ENCODE data around the gene SLC27A5. TPM values are rescaled to one million over a fixed set of nuclear protein-coding genes. Genes with fewer than 3 reads are reported as not detected.

SLC27A5 gene
- total RNA-seq (2014; rRNA removed; shearing (Covaris generic); ENCODE audit: low replicate concordance): 1.2 and 10.0 TPM in 2 replicates

- Histone ChIP-seq H3K9me3 (ENCODE audit: low read length) (peaks cover 4% of the 10 kb centered on the region; the same call in 1 of the 2 replicates), H3K4me3 (ENCODE audit: low read length) (no peak within 1 kb of the TSS), H2AFZ (ENCODE audit: low read length) (no peak within 1 kb of the TSS), H4K20me1 (ENCODE audit: insufficient read depth, low read depth, low read length) (no peaks in the 10 kb centered on the region), H3K27me3 (ENCODE audit: low read length) (no peaks in the 10 kb centered on the region), H3K4me2 (ENCODE audit: low read depth, low read length, poor library complexity, severe bottlenecking) (no peak within 1 kb of the TSS), H3K4me1 (ENCODE audit: low read length) (peaks cover 22% of the 10 kb centered on the region), H3K36me3 (ENCODE audit: insufficient read depth, low read length) (no peaks in the 10 kb centered on the region), H3K9me2 (replicated peaks; ENCODE audit: insufficient read depth, low read length) (no peaks in the 10 kb centered on the region), H3K9ac (ENCODE audit: low read length) (no peak within 1 kb of the TSS), H3K27ac (ENCODE audit: low read length) (no peak within 1 kb of the TSS), H3K79me2 (ENCODE audit: low read length) (peaks cover 21% of the 10 kb centered on the region)
- DNase-seq: no peak
These were observed at the start of gene SLC27A5 for GRCh38 chr19:58511353-58512208. TSS of gene SLC27A5 (minus strand) at chr19:58511992. CDS start at chr19:58511955, 37 bp downstream.

- peak; percentile 54 for DNase-seq
- no peaks in the 10 kb centered on the region for H3K9me3 ChIP-seq (ENCODE audit: low read length)
- H3K4me2 ChIP-seq (ENCODE audit: low read depth, low read length, poor library complexity, severe bottlenecking): no peak overlapping the region
- H3K36me3 ChIP-seq (ENCODE audit: insufficient read depth, low read length): no peaks in the 10 kb centered on the region
- no peaks in the 10 kb centered on the region for H4K20me1 ChIP-seq (ENCODE audit: insufficient read depth, low read depth, low read length)
- H3K79me2 ChIP-seq (ENCODE audit: low read length): peaks cover 23% of the 10 kb centered on the region
- no peak overlapping the region for H3K9ac ChIP-seq (ENCODE audit: low read length)
- H2AFZ ChIP-seq (ENCODE audit: low read length): no peak overlapping the region
- no peak overlapping the region for H3K4me3 ChIP-seq (ENCODE audit: low read length)
- no peaks in the 10 kb centered on the region for H3K9me2 ChIP-seq (replicated peaks; ENCODE audit: insufficient read depth, low read length)
- peaks cover 57% of the 10 kb centered on the region for H3K4me1 ChIP-seq (ENCODE audit: low read length)
- H3K27me3 ChIP-seq (ENCODE audit: low read length): no peaks in the 10 kb centered on the region
- no peak overlapping the region for H3K27ac ChIP-seq (ENCODE audit: low read length)
These were observed 49.1 kb upstream of the SLC27A5 start for GRCh38 chr19:58560921-58561320.

GRCh38 chr19:58560007-58560887 lies 48.5 kb upstream of the SLC27A5 start:
- Histone ChIP-seq H3K9me2 (replicated peaks; ENCODE audit: insufficient read depth, low read length) (no peaks in the 10 kb centered on the region), H2AFZ (ENCODE audit: low read length) (no peak overlapping the region), H3K79me2 (ENCODE audit: low read length) (peaks cover 23% of the 10 kb centered on the region), H3K9ac (ENCODE audit: low read length) (peak overlapping the region; percentile 93), H3K9me3 (ENCODE audit: low read length) (no peaks in the 10 kb centered on the region), H3K36me3 (ENCODE audit: insufficient read depth, low read length) (no peaks in the 10 kb centered on the region), H3K4me1 (ENCODE audit: low read length) (peaks cover 62% of the 10 kb centered on the region), H3K4me2 (ENCODE audit: low read depth, low read length, poor library complexity, severe bottlenecking) (peak overlapping the region; percentile 79), H3K4me3 (ENCODE audit: low read length) (peak overlapping the region; percentile 73), H3K27me3 (ENCODE audit: low read length) (no peaks in the 10 kb centered on the region), H4K20me1 (ENCODE audit: insufficient read depth, low read depth, low read length) (no peaks in the 10 kb centered on the region), H3K27ac (ENCODE audit: low read length) (peak overlapping the region; percentile 91)
- no peak for DNase-seq

GRCh38 chr19:58559275-58560006 lies 47.6 kb upstream of the SLC27A5 start:
- DNase-seq: peak; percentile 93
- peaks cover 65% of the 10 kb centered on the region for H3K4me1 ChIP-seq (ENCODE audit: low read length)
- H3K27ac ChIP-seq (ENCODE audit: low read length): peak overlapping the region; percentile 91
- H3K9me3 ChIP-seq (ENCODE audit: low read length): no peaks in the 10 kb centered on the region
- H3K79me2 ChIP-seq (ENCODE audit: low read length): peaks cover 23% of the 10 kb centered on the region
- H3K4me3 ChIP-seq (ENCODE audit: low read length): peak overlapping the region; percentile 73
- no peaks in the 10 kb centered on the region for H3K27me3 ChIP-seq (ENCODE audit: low read length)
- no peaks in the 10 kb centered on the region for H3K9me2 ChIP-seq (replicated peaks; ENCODE audit: insufficient read depth, low read length)
- peak overlapping the region; percentile 79 for H3K4me2 ChIP-seq (ENCODE audit: low read depth, low read length, poor library complexity, severe bottlenecking)
- no peak overlapping the region for H2AFZ ChIP-seq (ENCODE audit: low read length)
- H4K20me1 ChIP-seq (ENCODE audit: insufficient read depth, low read depth, low read length): no peaks in the 10 kb centered on the region
- H3K36me3 ChIP-seq (ENCODE audit: insufficient read depth, low read length): no peaks in the 10 kb centered on the region
- peak overlapping the region; percentile 93 for H3K9ac ChIP-seq (ENCODE audit: low read length)

GRCh38 chr19:58558623-58559274 lies 47.0 kb upstream of the SLC27A5 start:
- Histone ChIP-seq H2AFZ (ENCODE audit: low read length) (no peak overlapping the region), H3K27me3 (ENCODE audit: low read length) (no peaks in the 10 kb centered on the region), H3K79me2 (ENCODE audit: low read length) (peaks cover 23% of the 10 kb centered on the region), H4K20me1 (ENCODE audit: insufficient read depth, low read depth, low read length) (no peaks in the 10 kb centered on the region), H3K9ac (ENCODE audit: low read length) (peak overlapping the region; percentile 93), H3K9me2 (replicated peaks; ENCODE audit: insufficient read depth, low read length) (no peaks in the 10 kb centered on the region), H3K9me3 (ENCODE audit: low read length) (no peaks in the 10 kb centered on the region), H3K4me1 (ENCODE audit: low read length) (peaks cover 62% of the 10 kb centered on the region), H3K4me3 (ENCODE audit: low read length) (peak overlapping the region; percentile 73), H3K36me3 (ENCODE audit: insufficient read depth, low read length) (no peaks in the 10 kb centered on the region), H3K4me2 (ENCODE audit: low read depth, low read length, poor library complexity, severe bottlenecking) (peak overlapping the region; percentile 79), H3K27ac (ENCODE audit: low read length) (peak overlapping the region; percentile 91)
- DNase-seq: peak; percentile 97

GRCh38 chr19:58558066-58558622 lies 46.4 kb upstream of the SLC27A5 start, which contains the start of gene UBE2M:
TSS of gene UBE2M (minus strand) at chr19:58558611. CDS start at chr19:58558381, 230 bp downstream.
- no peaks in the 10 kb centered on the region for H3K27me3 ChIP-seq (ENCODE audit: low read length)
- DNase-seq: peak; percentile 65
- no peaks in the 10 kb centered on the region for H4K20me1 ChIP-seq (ENCODE audit: insufficient read depth, low read depth, low read length)
- H3K9me3 ChIP-seq (ENCODE audit: low read length): no peaks in the 10 kb centered on the region
- no peaks in the 10 kb centered on the region for H3K36me3 ChIP-seq (ENCODE audit: insufficient read depth, low read length)
- peak within 1 kb of the TSS; percentile 93 for H3K9ac ChIP-seq (ENCODE audit: low read length)
- H2AFZ ChIP-seq (ENCODE audit: low read length): no peak within 1 kb of the TSS
- peaks cover 23% of the 10 kb centered on the region for H3K79me2 ChIP-seq (ENCODE audit: low read length)
- H3K27ac ChIP-seq (ENCODE audit: low read length): peak within 1 kb of the TSS; percentile 91
- H3K9me2 ChIP-seq (replicated peaks; ENCODE audit: insufficient read depth, low read length): no peaks in the 10 kb centered on the region
- peak within 1 kb of the TSS; percentile 79 for H3K4me2 ChIP-seq (ENCODE audit: low read depth, low read length, poor library complexity, severe bottlenecking)
- H3K4me3 ChIP-seq (ENCODE audit: low read length): peak within 1 kb of the TSS; percentile 80
- peaks cover 60% of the 10 kb centered on the region for H3K4me1 ChIP-seq (ENCODE audit: low read length)
